Measurements from ENCODE around the gene ATPAF1.

Gene ATPAF1

GRCh38 chr1:46605232-46605631 is 62.9 kb downstream of the ATPAF1 start:
- no peak for TF ChIP-seq TEAD4 (IDR thresholded peaks at IDR 0.05)
- TF ChIP-seq CREB1 (IDR thresholded peaks at IDR 0.05; ENCODE audit: low read depth): no peak
- TF ChIP-seq FOXM1 (IDR thresholded peaks at IDR 0.05; ENCODE audit: borderline replicate concordance, low read depth): no peak
- TF ChIP-seq TCF12 (IDR thresholded peaks at IDR 0.05; ENCODE audit: low read depth): no peak
- no peak for TF ChIP-seq TAF1 (IDR thresholded peaks at IDR 0.05; ENCODE audit: low read depth)
- TF ChIP-seq USF1 (IDR thresholded peaks at IDR 0.05): no peak
- TF ChIP-seq MAX (IDR thresholded peaks at IDR 0.05): no peak
- no peak for TF ChIP-seq NFIC (IDR thresholded peaks at IDR 0.05)
- no peak for TF ChIP-seq REST (IDR thresholded peaks at IDR 0.05; ENCODE audit: low read depth)
- TF ChIP-seq EP300 (IDR thresholded peaks at IDR 0.05; ENCODE audit: borderline replicate concordance): no peak
- TF ChIP-seq RAD21 (IDR thresholded peaks at IDR 0.05; ENCODE audit: low read depth): no peak
- TF ChIP-seq ZBTB7A (IDR thresholded peaks at IDR 0.05; ENCODE audit: low read depth): no peak
- TF ChIP-seq CEBPB (IDR thresholded peaks at IDR 0.05): no peak
- TF ChIP-seq EGR1 (IDR thresholded peaks at IDR 0.05): no peak
- no peak for TF ChIP-seq YY1 (IDR thresholded peaks at IDR 0.05; ENCODE audit: low read depth)

- TF ChIP-seq TAF1 (IDR thresholded peaks at IDR 0.05; ENCODE audit: low read depth) (peak; percentile 69), YY1 (IDR thresholded peaks at IDR 0.05; ENCODE audit: low read depth) (peak; percentile 42; the same call in 1 of the 2 replicates), EGR1 (IDR thresholded peaks at IDR 0.05) (peak; percentile 72), REST (IDR thresholded peaks at IDR 0.05; ENCODE audit: low read depth) (no peak)
Measured at GRCh38 chr1:46603858-46604549, 64.2 kb downstream of the ATPAF1 start, which contains the start of gene MKNK1. TSS of gene MKNK1 (minus strand) at chr1:46604268. CDS start at chr1:46583327, 20,941 bp downstream.

- TF ChIP-seq REST (IDR thresholded peaks at IDR 0.05; ENCODE audit: low read depth) (no peak), EP300 (IDR thresholded peaks at IDR 0.05; ENCODE audit: borderline replicate concordance) (no peak), EGR1 (IDR thresholded peaks at IDR 0.05) (no peak), ZBTB7A (IDR thresholded peaks at IDR 0.05; ENCODE audit: low read depth) (no peak), USF1 (IDR thresholded peaks at IDR 0.05) (no peak), RAD21 (IDR thresholded peaks at IDR 0.05; ENCODE audit: low read depth) (no peak), FOXM1 (IDR thresholded peaks at IDR 0.05; ENCODE audit: borderline replicate concordance, low read depth) (no peak), TCF12 (IDR thresholded peaks at IDR 0.05; ENCODE audit: low read depth) (no peak), CREB1 (IDR thresholded peaks at IDR 0.05; ENCODE audit: low read depth) (no peak), CEBPB (IDR thresholded peaks at IDR 0.05) (no peak), TAF1 (IDR thresholded peaks at IDR 0.05; ENCODE audit: low read depth) (no peak), TEAD4 (IDR thresholded peaks at IDR 0.05) (no peak)
Measured at GRCh38 chr1:46603481-46603857, 64.7 kb downstream of the ATPAF1 start.

GRCh38 chr1:46601257-46602007 is 66.7 kb downstream of the ATPAF1 start:
- TF ChIP-seq FOXM1 (IDR thresholded peaks at IDR 0.05; ENCODE audit: borderline replicate concordance, low read depth) (no peak), CEBPB (IDR thresholded peaks at IDR 0.05) (no peak), TAF1 (IDR thresholded peaks at IDR 0.05; ENCODE audit: low read depth) (no peak), EGR1 (IDR thresholded peaks at IDR 0.05) (no peak), REST (IDR thresholded peaks at IDR 0.05; ENCODE audit: low read depth) (no peak), YY1 (IDR thresholded peaks at IDR 0.05; ENCODE audit: low read depth) (no peak), USF1 (IDR thresholded peaks at IDR 0.05) (no peak), NFIC (IDR thresholded peaks at IDR 0.05) (no peak), MAX (IDR thresholded peaks at IDR 0.05) (no peak), ZBTB7A (IDR thresholded peaks at IDR 0.05; ENCODE audit: low read depth) (no peak), CREB1 (IDR thresholded peaks at IDR 0.05; ENCODE audit: low read depth) (no peak)
